GM13976 (cell line): ENCODE measurements around the gene DQX1.

Experiments
- DNase-seq: peaks from one replicate; pipeline ENCODE4 v3.0.0; 2012; ENCODE audit warnings: low spot score
- in situ Hi-C: fragments of 300-500 bp; cut with MboI; formaldehyde crosslinking; loops from one replicate; pipeline ENCODE4 v1.12.0; 2022; ENCODE audit warnings: low sequenced_read_pairs, mixed read lengths, inconsistent platforms; ENCODE audit not compliant: unreplicated experiment
- TF ChIP-seq, protein P1 (sequence below): IDR thresholded peaks from 2 replicates; pipeline ENCODE4 v1.5.1; 2012; ENCODE audit warnings: borderline replicate concordance, mild to moderate bottlenecking; ENCODE audit not compliant: insufficient read depth; ENCODE audit errors: extremely low read depth, missing control alignments, control extremely low read depth

The DQX1 gene

DNA sequence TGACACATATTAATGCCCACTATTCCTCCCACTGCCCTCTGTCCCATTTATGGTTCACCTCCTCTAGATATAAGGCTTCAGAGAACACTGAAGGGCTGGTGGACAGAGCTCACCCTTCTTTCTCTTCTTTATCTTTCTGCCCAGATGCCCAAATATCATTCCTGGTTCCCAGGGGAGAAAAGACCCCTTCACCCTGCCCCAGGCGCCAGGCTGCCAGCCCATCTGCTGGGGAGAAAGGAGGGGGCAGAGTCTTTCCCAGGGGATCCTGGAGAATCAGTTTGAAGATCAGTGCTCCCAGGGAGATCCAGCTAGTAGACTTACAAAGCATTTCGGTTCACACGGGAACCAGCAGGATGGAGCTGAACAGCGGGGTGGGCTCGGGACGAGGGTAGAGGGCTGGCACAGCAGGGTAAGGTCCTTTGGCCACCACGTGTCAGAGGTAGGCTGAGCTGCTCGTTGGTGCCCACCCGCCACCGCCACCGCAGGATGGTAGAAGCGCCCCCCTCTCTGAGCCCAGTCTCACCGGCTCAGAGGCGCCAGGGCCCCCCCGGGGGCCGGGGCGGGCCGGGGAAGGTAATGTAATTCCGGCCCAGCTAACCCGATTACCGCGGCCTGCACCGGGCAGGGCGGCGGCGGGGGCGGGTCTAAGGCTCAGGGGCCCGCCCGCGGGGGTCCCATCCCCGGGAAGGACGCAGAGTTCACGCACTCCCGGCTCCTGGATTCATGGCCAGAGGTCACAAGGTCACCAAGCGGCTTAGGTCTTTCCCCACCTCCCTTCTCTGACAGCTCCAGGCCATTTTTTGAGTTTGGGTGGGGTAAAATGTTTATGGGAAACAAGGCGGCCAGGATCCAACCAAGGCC, 13.1 kb downstream of the DQX1 start:
- in situ Hi-C loops = no loop called here
- no peak for DNase-seq
- TF ChIP-seq, protein P1, sequence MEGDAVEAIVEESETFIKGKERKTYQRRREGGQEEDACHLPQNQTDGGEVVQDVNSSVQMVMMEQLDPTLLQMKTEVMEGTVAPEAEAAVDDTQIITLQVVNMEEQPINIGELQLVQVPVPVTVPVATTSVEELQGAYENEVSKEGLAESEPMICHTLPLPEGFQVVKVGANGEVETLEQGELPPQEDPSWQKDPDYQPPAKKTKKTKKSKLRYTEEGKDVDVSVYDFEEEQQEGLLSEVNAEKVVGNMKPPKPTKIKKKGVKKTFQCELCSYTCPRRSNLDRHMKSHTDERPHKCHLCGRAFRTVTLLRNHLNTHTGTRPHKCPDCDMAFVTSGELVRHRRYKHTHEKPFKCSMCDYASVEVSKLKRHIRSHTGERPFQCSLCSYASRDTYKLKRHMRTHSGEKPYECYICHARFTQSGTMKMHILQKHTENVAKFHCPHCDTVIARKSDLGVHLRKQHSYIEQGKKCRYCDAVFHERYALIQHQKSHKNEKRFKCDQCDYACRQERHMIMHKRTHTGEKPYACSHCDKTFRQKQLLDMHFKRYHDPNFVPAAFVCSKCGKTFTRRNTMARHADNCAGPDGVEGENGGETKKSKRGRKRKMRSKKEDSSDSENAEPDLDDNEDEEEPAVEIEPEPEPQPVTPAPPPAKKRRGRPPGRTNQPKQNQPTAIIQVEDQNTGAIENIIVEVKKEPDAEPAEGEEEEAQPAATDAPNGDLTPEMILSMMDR = no peak

DNA sequence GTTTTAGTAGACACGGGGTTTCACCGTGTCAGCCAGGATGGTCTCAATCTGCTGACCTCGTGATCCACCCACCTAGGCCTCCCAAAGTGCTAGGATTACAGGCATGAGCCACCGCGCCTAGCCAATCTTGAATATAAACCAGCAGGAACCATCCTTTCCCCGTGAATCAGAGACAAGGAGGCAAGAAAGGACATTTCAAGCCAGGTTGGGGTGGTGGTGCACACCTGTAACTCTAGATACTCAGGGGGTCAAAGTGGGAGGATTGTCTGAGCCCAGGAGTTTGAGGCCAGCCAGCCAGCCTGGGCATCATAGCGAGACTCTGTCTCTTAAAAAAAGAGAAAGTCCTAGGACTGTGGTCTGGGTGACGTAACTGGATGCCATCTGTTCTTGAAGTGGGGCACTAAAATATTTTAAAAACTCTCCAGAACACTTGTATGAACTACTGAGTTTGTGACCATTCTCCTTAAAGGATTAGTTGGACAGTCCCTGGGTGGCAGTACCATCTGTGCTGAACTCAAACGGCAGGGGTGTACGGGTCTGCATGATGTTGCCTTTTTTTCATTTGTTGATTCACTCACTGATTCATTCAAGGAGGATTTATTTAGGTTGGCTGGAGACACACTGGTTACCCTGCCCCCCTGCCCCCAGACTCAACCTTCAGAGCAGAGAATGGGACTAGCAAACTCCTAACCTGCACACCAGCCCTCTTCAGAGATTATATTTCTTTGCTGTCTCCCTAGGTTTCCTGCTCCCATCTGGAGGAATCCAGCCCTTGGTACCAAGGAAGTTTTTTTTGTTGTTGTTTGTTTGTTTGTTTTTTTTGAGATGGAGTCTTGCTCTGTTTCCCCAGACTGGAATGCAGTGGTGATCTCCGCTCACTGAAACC, 14.7 kb downstream of the DQX1 start:
- TF ChIP-seq, protein P1 = no peak
- in situ Hi-C loops = no loop called here
- no peak for DNase-seq

DNA sequence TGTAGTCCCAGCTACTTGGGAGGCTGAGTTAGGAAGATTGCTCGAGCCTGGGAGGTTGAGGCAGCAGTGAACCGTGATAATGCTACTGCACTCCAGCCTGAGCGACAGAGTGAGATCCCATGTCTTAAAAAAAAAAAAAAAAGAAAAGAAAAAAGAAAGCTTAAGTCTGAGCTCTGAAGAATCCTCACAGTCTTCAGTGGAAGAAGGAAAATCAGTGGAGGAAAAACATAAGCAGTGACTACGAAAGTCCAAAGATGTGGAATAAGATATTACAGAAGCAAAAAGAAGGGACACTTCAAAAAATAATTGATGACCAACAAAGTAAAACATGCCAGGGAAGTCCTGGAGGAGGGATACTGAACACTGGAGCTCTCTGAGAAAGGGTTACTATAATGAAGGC, 15.8 kb downstream of the DQX1 start:
- in situ Hi-C loops = no loop called here
- TF ChIP-seq, protein P1 = no peak
- DNase-seq = no peak

DNA sequence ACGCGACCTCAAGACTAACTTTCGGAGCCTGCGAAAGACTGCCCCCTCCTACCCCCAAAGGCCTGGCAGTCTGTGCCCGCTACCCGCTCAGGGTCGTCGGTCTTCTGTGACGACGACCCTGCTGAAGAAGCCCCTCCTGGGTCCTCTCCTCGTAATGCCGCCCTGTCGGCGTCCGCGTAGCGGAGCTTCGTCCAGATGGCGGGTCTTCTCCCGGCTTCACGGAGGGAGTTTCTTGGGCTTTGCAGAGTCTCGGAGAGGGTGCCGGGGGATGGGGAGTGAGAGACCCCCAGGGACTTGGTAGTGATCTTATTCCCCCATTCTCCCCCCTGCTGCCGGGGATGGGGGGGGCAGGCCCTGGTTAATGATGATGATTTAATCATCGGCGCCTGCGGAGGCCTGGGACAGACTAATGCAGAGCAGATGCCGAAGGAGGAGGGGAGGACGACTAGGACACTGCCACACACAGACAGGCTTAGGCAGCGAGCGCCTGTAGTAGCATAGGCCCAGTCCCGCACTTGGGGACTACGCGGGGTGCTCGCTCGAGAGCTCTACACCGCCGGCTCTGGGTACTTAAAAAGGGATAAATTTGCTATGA, 18.0 kb downstream of the DQX1 start:
- DNase-seq = peak; percentile 54
- in situ Hi-C loops = no loop called here
- TF ChIP-seq, protein P1 = peak; percentile 14

DNA sequence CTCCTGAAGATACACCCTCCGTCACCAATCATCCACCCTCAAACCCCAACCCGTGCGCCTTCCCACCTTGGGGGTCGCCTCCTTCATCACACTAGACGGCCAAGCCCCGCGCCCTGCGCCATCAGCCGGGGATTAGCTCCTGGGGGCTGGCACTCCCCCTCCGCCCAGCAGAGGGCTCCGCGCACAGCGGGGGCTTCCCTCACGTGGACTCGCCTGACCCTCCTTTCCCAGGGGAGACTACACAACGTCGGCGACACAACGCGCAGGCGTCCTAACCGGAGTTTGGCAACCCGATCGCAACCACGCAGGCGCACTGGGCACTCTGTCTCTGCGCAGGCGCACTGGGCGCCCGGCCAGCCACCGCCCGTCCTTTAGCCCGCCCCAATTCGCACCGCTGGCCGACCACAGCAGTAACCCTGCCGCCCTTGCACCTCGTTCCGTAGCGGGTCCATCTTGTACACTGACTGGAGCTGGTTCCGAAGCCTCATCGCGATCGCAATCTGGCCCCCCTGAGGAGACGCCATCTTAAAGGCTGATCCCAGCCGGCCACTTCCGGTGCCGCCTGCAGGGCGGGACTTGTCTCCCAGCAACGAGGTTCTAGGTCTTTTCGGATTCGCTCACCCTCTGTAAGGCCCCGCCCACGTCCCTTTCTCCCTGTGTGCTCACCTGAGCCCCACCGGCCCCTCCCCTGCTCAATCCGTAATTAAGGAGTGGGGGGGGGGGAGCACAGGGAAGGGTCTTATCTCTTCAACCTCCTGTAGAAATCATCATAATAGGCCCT, 18.7 kb downstream of the DQX1 start, which contains the start of gene PCGF1:
PCGF1 (minus strand) TSS at position 551 of the 781 bp plus-strand sequence; CDS start at position 524, 27 bp downstream.
- TF ChIP-seq, protein P1 = peak; percentile 51
- in situ Hi-C loops = no loop called here

More for the DNA sequence above, 18.7 kb downstream of the DQX1 start, which contains the start of gene PCGF1:
- DNase-seq = peak; percentile 97
